ENCODE data around the gene TRIM2. TPM values are rescaled to one million over a fixed set of nuclear protein-coding genes. Genes with fewer than 3 reads are reported as not detected.

Gene TRIM2
- total and polyA plus RNA-seq, 2 donors from 2014 or later: 23.3 to 122 TPM

DNA sequence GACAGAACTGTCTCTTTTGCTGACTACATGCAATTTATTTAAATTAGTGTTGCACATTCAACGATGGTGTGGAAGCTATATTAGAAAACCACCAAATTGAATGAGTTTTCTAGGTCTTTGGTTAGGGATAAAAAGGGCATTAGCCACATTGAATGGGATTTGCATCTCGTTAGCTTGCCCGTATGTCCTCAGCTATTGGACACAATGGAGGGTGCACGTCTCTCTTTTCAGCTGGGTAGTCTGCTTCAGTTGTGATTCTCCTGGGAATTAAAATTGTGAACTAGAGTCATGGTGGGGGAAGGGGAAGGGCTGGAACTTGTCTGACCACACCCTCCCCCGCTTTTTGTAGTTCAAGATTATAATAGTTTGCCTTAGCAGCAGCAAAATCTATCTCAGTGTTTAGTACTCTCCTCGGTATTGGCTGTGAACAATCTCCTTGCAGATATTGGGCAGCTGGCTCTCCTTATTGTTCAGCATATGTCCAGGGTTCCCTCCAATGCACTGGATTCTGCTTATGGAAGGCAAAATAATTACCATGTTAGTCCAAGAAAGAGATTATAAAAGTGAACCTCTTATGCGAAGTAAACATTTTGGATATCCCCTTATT, 23.3 kb downstream of the TRIM2 start:
- no peaks in the 10 kb centered on the region for H3K36me3 ChIP-seq (ENCODE audit: control insufficient read depth in 2 of 3, insufficient read depth in 3 of 3, low read length in 3 of 3)
- no peaks in the 10 kb centered on the region for H3K27me3 ChIP-seq (ENCODE audit: control insufficient read depth, insufficient read depth, low read length)
- H3K4me3 ChIP-seq (ENCODE audit: low read length in 3 of 3): no peak overlapping the region
- H3K9me3 ChIP-seq (ENCODE audit: control insufficient read depth in 2 of 3, insufficient read depth in 1 of 3, low read length in 3 of 3): no peaks in the 10 kb centered on the region
- H3K4me1 ChIP-seq (ENCODE audit: control insufficient read depth in 2 of 3, insufficient read depth in 2 of 3, low read depth in 1 of 3, low read length in 3 of 3): peaks cover 6 to 18% (median 7%) of the 10 kb centered on the region in 3 donors
- DNase-seq: no peak
- H3K9ac ChIP-seq (ENCODE audit: low read length in 3 of 3): no peak overlapping the region
- intact Hi-C loops (cut with DNase I): no loop called here
- FAIRE-seq: no peak
- H3K27ac ChIP-seq (ENCODE audit: low read depth in 2 of 2, low read length in 2 of 2): no peak overlapping the region
- TF ChIP-seq, protein P1, sequence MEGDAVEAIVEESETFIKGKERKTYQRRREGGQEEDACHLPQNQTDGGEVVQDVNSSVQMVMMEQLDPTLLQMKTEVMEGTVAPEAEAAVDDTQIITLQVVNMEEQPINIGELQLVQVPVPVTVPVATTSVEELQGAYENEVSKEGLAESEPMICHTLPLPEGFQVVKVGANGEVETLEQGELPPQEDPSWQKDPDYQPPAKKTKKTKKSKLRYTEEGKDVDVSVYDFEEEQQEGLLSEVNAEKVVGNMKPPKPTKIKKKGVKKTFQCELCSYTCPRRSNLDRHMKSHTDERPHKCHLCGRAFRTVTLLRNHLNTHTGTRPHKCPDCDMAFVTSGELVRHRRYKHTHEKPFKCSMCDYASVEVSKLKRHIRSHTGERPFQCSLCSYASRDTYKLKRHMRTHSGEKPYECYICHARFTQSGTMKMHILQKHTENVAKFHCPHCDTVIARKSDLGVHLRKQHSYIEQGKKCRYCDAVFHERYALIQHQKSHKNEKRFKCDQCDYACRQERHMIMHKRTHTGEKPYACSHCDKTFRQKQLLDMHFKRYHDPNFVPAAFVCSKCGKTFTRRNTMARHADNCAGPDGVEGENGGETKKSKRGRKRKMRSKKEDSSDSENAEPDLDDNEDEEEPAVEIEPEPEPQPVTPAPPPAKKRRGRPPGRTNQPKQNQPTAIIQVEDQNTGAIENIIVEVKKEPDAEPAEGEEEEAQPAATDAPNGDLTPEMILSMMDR (IDR thresholded peaks at IDR 0.05; ENCODE audit: borderline replicate concordance, extremely low read depth, insufficient read depth): no peak

DNA sequence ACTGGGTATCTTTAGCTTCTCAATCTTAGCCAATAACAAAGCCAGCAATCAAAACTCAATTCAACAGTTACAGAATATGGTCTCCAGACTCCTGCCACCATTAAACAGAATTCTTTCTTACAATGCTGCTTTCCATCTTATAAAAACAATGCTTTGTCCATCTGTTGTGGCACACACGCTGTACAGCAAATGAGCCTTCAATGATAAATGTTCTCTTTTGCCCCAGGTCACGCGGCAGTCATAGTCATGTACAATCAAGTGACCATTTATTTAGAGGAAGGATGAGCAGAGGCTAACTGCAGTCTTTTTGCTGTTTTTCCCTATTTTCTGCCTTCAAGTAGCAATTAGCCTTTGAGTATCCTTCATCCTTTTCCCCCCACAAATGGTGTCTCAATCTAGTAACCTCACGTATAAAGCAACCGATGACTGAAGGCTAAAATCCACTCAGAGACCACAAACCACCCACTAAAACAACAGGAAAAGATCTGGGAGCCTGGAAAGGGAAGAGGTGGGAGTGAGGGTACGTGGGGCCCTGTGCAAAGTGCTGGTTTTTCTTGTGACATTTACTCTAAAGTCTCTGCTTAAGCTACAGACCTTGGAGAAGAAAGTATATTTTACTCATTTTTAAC, 24.4 kb downstream of the TRIM2 start:
- no peak overlapping the region for H3K27ac ChIP-seq (ENCODE audit: low read depth in 2 of 2, low read length in 2 of 2)
- FAIRE-seq (no peak), DNase-seq (peak in 1 of 5 donors; percentile 55)
- no peak overlapping the region for H3K9ac ChIP-seq (ENCODE audit: low read length in 3 of 3)
- H3K9me3 ChIP-seq (ENCODE audit: control insufficient read depth in 2 of 3, insufficient read depth in 1 of 3, low read length in 3 of 3): no peaks in the 10 kb centered on the region
- H3K4me3 ChIP-seq (ENCODE audit: low read length in 3 of 3): no peak overlapping the region
- H3K36me3 ChIP-seq (ENCODE audit: control insufficient read depth in 2 of 3, insufficient read depth in 3 of 3, low read length in 3 of 3): no peaks in the 10 kb centered on the region
- H3K27me3 ChIP-seq (ENCODE audit: control insufficient read depth, insufficient read depth, low read length): no peaks in the 10 kb centered on the region
- peaks cover 6 to 16% (median 9%) of the 10 kb centered on the region in 3 donors for H3K4me1 ChIP-seq (ENCODE audit: control insufficient read depth in 2 of 3, insufficient read depth in 2 of 3, low read depth in 1 of 3, low read length in 3 of 3)
- intact Hi-C loops (cut with DNase I): no loop called here
- TF ChIP-seq, protein P1 (IDR thresholded peaks at IDR 0.05; ENCODE audit: borderline replicate concordance, extremely low read depth, insufficient read depth): no peak

DNA sequence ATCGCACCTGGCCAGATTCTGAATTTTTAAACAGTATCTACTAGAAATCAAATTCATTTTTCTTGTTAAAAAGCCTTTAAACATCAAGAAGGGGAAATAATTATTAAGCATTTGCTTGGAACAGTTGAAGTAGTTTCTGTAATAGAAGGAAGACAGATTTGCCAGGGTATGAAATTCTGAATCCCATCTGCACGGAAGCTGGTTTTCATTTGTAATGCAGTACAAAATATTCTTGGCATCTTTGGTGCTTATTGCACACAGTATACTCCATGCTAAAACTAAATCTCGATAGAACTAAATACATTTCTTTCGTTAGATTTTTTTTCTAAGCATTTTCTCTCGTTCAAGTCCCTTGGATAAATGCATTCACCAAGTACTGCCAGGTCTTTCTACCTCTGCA, 25.3 kb downstream of the TRIM2 start:
- no peak for FAIRE-seq
- H3K9me3 ChIP-seq (ENCODE audit: control insufficient read depth in 2 of 3, insufficient read depth in 1 of 3, low read length in 3 of 3): no peaks in the 10 kb centered on the region
- no peak overlapping the region for H3K27ac ChIP-seq (ENCODE audit: low read depth in 2 of 2, low read length in 2 of 2)
- intact Hi-C loops (cut with DNase I): no loop called here
- DNase-seq: no peak
- H3K9ac ChIP-seq (ENCODE audit: low read length in 3 of 3): no peak overlapping the region
- no peak overlapping the region for H3K4me3 ChIP-seq (ENCODE audit: low read length in 3 of 3)
- TF ChIP-seq, protein P1 (IDR thresholded peaks at IDR 0.05; ENCODE audit: borderline replicate concordance, extremely low read depth, insufficient read depth): no peak
- H3K36me3 ChIP-seq (ENCODE audit: control insufficient read depth in 2 of 3, insufficient read depth in 3 of 3, low read length in 3 of 3): no peaks in the 10 kb centered on the region
- peaks cover 0 to 12% (median 9%) of the 10 kb centered on the region in 3 donors for H3K4me1 ChIP-seq (ENCODE audit: control insufficient read depth in 2 of 3, insufficient read depth in 2 of 3, low read depth in 1 of 3, low read length in 3 of 3)
- no peaks in the 10 kb centered on the region for H3K27me3 ChIP-seq (ENCODE audit: control insufficient read depth, insufficient read depth, low read length)

Data from kidney (tissue), 14 donors.